ENCODE measurements around the gene C2CD4B. TPM values are rescaled to one million over a fixed set of nuclear protein-coding genes. Genes with fewer than 3 reads are reported as not detected.

The C2CD4B gene
- total RNA-seq, 2 experiments from 2014 or later = 0.16 to 0.20 TPM

DNA sequence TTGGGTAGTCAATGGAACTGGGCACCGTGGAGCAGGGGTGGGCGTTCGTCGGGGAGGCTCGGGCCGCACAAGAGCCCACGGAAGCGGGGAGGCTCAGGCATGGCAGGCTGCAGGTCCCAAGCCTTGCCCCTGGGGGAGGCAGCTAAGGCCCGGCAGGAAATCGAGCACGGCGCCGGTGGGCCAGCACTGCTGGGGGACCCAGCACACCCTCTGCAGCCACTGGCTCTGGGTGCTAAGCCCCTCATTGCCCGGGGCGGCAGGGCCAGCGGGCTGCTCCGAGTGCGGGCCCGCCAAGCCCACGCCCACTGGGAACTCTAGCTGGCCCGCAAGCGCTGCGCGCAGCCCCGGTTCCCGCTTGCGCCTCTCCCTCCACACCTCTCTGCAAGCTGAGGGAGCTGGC is 21.5 kb upstream of the C2CD4B start:
- DNase-seq (no peak), ATAC-seq (ENCODE audit: poor library complexity) (no peak)
- intact Hi-C loops (cut with DNase I, micrococcal nuclease) = no loop called here
- no peaks in the 10 kb centered on the region for H3K9me3 Mint-ChIP-seq
- peaks cover 4% of the 10 kb centered on the region in 2 experiments for H3K27me3 ChIP-seq (ENCODE audit: control insufficient read depth in 1 of 2, insufficient read depth in 2 of 2, low read length in 2 of 2)
- no peaks in the 10 kb centered on the region for H3K4me1 Mint-ChIP-seq (ENCODE audit: low read depth)
- no peak overlapping the region for H3K4me3 ChIP-seq (ENCODE audit: low read length)
- H3K9me3 ChIP-seq (ENCODE audit: control insufficient read depth in 1 of 2, insufficient read depth in 1 of 2, low read length in 2 of 2) = no peaks in the 10 kb centered on the region
- H3K36me3 Mint-ChIP-seq (ENCODE audit: low read depth) = no peaks in the 10 kb centered on the region
- H3K27ac Mint-ChIP-seq = no peak overlapping the region
- no peaks in the 10 kb centered on the region for H3K36me3 ChIP-seq (ENCODE audit: insufficient read depth, low read length)
- no peak overlapping the region for H3K27ac ChIP-seq (ENCODE audit: low read depth in 1 of 2, low read length in 2 of 2)
- H3K4me1 ChIP-seq (ENCODE audit: insufficient read depth, low read length) = no peaks in the 10 kb centered on the region
- peaks cover 28% of the 10 kb centered on the region for H3K27me3 Mint-ChIP-seq
- TF ChIP-seq, protein P1, sequence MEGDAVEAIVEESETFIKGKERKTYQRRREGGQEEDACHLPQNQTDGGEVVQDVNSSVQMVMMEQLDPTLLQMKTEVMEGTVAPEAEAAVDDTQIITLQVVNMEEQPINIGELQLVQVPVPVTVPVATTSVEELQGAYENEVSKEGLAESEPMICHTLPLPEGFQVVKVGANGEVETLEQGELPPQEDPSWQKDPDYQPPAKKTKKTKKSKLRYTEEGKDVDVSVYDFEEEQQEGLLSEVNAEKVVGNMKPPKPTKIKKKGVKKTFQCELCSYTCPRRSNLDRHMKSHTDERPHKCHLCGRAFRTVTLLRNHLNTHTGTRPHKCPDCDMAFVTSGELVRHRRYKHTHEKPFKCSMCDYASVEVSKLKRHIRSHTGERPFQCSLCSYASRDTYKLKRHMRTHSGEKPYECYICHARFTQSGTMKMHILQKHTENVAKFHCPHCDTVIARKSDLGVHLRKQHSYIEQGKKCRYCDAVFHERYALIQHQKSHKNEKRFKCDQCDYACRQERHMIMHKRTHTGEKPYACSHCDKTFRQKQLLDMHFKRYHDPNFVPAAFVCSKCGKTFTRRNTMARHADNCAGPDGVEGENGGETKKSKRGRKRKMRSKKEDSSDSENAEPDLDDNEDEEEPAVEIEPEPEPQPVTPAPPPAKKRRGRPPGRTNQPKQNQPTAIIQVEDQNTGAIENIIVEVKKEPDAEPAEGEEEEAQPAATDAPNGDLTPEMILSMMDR (IDR thresholded peaks at IDR 0.05) = no peak
- no peak overlapping the region for H3K4me3 Mint-ChIP-seq
- POLR2A ChIA-PET = no interaction called here
- CTCF ChIA-PET = no interaction called here

- ATAC-seq (ENCODE audit: poor library complexity) (no peak), DNase-seq (no peak)
- Mint-ChIP-seq H3K27me3 (peaks cover 23% of the 10 kb centered on the region), H3K36me3 (ENCODE audit: low read depth) (no peaks in the 10 kb centered on the region), H3K4me3 (no peak overlapping the region), H3K9me3 (no peaks in the 10 kb centered on the region), H3K4me1 (ENCODE audit: low read depth) (no peaks in the 10 kb centered on the region), H3K27ac (no peak overlapping the region)
- Histone ChIP-seq H3K27ac (ENCODE audit: low read depth in 1 of 2, low read length in 2 of 2) (no peak overlapping the region), H3K4me3 (ENCODE audit: low read length) (no peak overlapping the region), H3K36me3 (ENCODE audit: insufficient read depth, low read length) (no peaks in the 10 kb centered on the region), H3K27me3 (ENCODE audit: control insufficient read depth in 1 of 2, insufficient read depth in 2 of 2, low read length in 2 of 2) (peaks cover 0 to 3% of the 10 kb centered on the region in 2 experiments), H3K4me1 (ENCODE audit: insufficient read depth, low read length) (no peaks in the 10 kb centered on the region), H3K9me3 (ENCODE audit: control insufficient read depth in 1 of 2, insufficient read depth in 1 of 2, low read length in 2 of 2) (no peaks in the 10 kb centered on the region)
- ChIA-PET POLR2A (no interaction called here), CTCF (no interaction called here)
- intact Hi-C loops (cut with DNase I, micrococcal nuclease) = no loop called here
- TF ChIP-seq, protein P1 (IDR thresholded peaks at IDR 0.05) = no peak
These were observed 18.0 kb upstream of the C2CD4B start for GRCh38 chr15:62183130-62183529.

- Mint-ChIP-seq H3K27ac (no peak overlapping the region), H3K4me1 (ENCODE audit: low read depth) (no peaks in the 10 kb centered on the region), H3K27me3 (peaks cover 56% of the 10 kb centered on the region), H3K36me3 (ENCODE audit: low read depth) (no peaks in the 10 kb centered on the region), H3K4me3 (no peak overlapping the region), H3K9me3 (no peaks in the 10 kb centered on the region)
- Histone ChIP-seq H3K36me3 (ENCODE audit: insufficient read depth, low read length) (no peaks in the 10 kb centered on the region), H3K4me3 (ENCODE audit: low read length) (no peak overlapping the region), H3K4me1 (ENCODE audit: insufficient read depth, low read length) (no peaks in the 10 kb centered on the region), H3K27ac (ENCODE audit: low read depth in 1 of 2, low read length in 2 of 2) (no peak overlapping the region), H3K27me3 (ENCODE audit: control insufficient read depth in 1 of 2, insufficient read depth in 2 of 2, low read length in 2 of 2) (peaks cover 3 to 24% of the 10 kb centered on the region in 2 experiments), H3K9me3 (ENCODE audit: control insufficient read depth in 1 of 2, insufficient read depth in 1 of 2, low read length in 2 of 2) (no peaks in the 10 kb centered on the region)
- intact Hi-C loops (cut with DNase I, micrococcal nuclease) = no loop called here
- POLR2A ChIA-PET = no interaction called here
- TF ChIP-seq, protein P1 (IDR thresholded peaks at IDR 0.05) = no peak
- no peak for DNase-seq
- no peak for ATAC-seq (ENCODE audit: poor library complexity)
- CTCF ChIA-PET = no interaction called here
These were observed 8.1 kb upstream of the C2CD4B start for GRCh38 chr15:62173215-62173614.
